Measurements from ENCODE around the gene PIN4.

The PIN4 gene

DNA sequence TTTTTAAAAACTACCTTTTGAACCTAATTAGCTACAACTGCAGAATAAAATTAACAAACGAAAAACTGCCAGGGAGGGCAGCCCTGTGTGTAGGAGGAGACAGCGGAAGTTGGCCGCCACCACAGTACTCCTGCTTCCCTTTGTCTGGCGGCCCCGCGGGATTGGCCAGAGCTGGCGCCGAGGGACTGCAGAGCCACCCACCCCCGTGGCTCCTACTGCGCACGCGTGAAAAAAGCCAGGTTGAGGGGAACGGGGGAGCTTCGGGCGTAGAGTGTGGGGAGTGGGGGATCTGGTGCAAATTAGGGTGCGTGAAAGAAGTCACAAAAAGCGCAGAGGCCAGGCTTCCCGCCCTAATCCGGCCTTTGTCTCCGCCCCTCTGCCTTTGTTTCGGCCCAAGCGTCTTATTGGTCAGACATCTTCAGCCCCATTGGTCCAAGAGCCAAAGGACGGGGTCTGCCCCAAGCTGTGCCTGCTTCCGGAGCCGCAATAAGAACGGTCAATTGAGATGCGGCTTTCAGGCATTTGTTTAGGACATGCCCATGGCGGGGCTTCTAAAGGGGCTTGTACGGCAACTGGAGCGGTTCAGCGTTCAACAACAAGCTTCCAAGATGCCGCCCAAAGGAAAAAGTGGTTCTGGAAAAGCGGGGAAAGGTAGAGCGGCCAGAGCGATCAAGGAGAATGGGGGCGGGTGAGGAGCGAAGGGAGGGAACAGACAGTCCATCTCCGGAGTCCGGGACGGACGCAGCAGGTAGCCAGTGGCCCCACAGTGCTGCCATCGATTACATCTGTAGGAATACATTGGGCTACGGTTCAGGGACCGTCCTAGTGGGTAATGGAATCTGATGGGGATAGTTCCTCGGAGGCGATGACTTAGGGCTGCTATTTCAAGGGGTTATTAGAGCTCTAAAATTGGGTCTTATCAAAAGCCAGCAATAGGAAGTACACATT lies at the start of gene PIN4:
TSS of gene PIN4 (plus strand) at position 580 of the 948 bp plus-strand sequence. CDS start at position 609, 29 bp downstream.
- DNase-seq (ENCODE audit: extremely low read depth, low read depth): peak; percentile 93
- no peak for TF ChIP-seq CTCF (IDR thresholded peaks at IDR 0.05; ENCODE audit: low read depth, low read length, missing control alignments)

GRCh38 chrX:72132456-72132855 lies 49.1 kb upstream of the PIN4 start:
- TF ChIP-seq CTCF (IDR thresholded peaks at IDR 0.05; ENCODE audit: low read depth, low read length, missing control alignments): no peak
- H3K4me3 ChIP-seq (replicated peaks; ENCODE audit: low read depth, low read length): peak overlapping the region; percentile 28; the same call in 1 of the 2 replicates
- no peak for DNase-seq (ENCODE audit: extremely low read depth, low read depth)

More for the DNA sequence above, at the start of gene PIN4:
- peak within 1 kb of the TSS; percentile 77 for H3K4me3 ChIP-seq (replicated peaks; ENCODE audit: low read depth, low read length)

DNA sequence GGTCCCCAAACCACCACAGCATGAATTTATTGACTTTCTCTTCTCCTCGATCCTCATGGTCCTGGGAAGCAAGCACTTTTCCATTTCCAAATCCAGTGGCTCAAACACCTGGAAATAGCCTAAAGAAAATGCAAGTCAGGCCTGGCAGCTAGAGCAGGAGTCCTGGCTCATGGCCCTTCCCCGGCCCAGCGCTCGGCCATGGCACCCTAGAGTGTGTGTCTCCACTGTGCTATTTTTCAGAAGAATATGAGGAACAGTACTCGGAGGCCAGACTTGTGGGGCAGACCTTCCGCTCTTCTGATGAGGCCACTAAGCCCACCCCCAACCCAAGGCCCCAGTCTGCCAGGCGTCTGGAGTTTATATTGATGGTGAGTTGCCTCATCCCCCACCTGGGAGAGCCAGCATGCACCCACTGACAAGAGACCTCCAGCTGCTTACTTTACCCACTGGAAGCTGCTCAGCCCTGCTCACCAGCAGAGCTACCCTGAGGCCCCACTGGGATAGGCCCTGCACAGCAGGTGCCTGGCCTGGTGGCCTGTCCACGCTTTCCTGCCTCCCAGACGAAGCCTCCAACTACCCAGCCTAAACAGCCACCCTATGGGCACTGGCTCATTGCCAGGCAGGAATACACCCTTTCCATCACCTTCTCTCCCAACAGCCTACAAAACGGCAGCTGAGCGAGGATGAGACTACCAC lies 47.6 kb upstream of the PIN4 start:
- no peak overlapping the region for H3K4me3 ChIP-seq (replicated peaks; ENCODE audit: low read depth, low read length)
- no peak for DNase-seq (ENCODE audit: extremely low read depth, low read depth)
- TF ChIP-seq CTCF (IDR thresholded peaks at IDR 0.05; ENCODE audit: low read depth, low read length, missing control alignments): no peak

- no peak overlapping the region for H3K4me3 ChIP-seq (replicated peaks; ENCODE audit: low read depth, low read length)
- no peak for DNase-seq (ENCODE audit: extremely low read depth, low read depth)
- no peak for TF ChIP-seq CTCF (IDR thresholded peaks at IDR 0.05; ENCODE audit: low read depth, low read length, missing control alignments)
These were observed 43.6 kb upstream of the PIN4 start for GRCh38 chrX:72137846-72138495.

- TF ChIP-seq CTCF (IDR thresholded peaks at IDR 0.05; ENCODE audit: low read depth, low read length, missing control alignments): no peak
- no peak overlapping the region for H3K4me3 ChIP-seq (replicated peaks; ENCODE audit: low read depth, low read length)
- no peak for DNase-seq (ENCODE audit: extremely low read depth, low read depth)
These were observed 42.0 kb upstream of the PIN4 start for GRCh38 chrX:72139538-72139937.

DNA sequence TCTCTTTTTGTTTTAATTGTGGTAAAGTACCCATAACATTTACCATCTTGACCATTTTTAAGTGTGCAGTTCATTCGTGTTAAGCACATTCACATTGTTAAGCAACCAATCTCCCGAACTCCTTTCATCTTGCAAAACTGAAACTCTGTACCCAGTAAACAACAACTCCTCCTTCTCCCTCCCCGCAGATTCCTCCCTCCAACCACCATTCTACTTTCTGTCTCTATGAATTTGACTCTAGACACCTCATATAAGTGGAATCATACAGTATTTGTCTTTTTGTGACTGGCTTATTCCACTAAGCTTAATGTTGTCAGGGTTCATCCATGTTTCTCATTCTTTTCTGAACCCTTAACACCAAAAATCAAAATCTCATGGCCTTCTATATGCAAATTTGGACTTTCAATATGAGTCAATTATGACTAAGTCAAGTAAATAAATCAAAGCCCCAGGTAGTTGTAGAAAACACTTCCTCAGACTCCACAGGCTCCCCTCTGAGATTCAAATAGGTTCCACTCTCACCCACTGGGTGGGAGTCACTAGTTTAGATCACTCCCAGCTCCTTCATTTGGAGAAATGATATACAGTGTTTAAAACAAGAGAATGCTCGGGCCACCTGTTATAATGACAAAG lies 40.1 kb upstream of the PIN4 start:
- H3K4me3 ChIP-seq (replicated peaks; ENCODE audit: low read depth, low read length): no peak overlapping the region
- DNase-seq (ENCODE audit: extremely low read depth, low read depth): no peak
- TF ChIP-seq CTCF (IDR thresholded peaks at IDR 0.05; ENCODE audit: low read depth, low read length, missing control alignments): no peak
